Lung (tissue), 12 donors: ENCODE measurements around the gene KCNC3. TPM values are rescaled to one million over a fixed set of nuclear protein-coding genes. Genes with fewer than 3 reads are reported as not detected.

Source experiments
- ATAC-seq: fragments of 200-7000 bp; cut with Tn5 transposase; one replicate; pipeline ENCODE4 v1.9.1; 2020; ENCODE audit warnings: moderate number of reproducible peaks; ENCODE audit not compliant: insufficient read depth, low FRiP score
- DNase-seq, 3 donors: peaks; one replicate each; pipeline ENCODE4 v3.0.0-alpha.2; 2013 to 2017
- H3K27ac ChIP-seq, 2 donors: one replicate each; pipeline ENCODE4 v1.5.1; 2013; ENCODE audit warnings: mild to moderate bottlenecking in 2 of 2, moderate library complexity in 2 of 2, control low read depth in 1 of 2, inconsistent platforms in 1 of 2, low read depth in 1 of 2, low read length in 1 of 2
- H3K27me3 ChIP-seq, 3 donors: one replicate each; pipeline ENCODE4 v1.5.1; 2013; ENCODE audit warnings: low read length in 2 of 3; ENCODE audit not compliant: control insufficient read depth in 3 of 3, insufficient read depth in 3 of 3
- H3K36me3 ChIP-seq, 4 donors: one replicate each; pipeline ENCODE4 v1.5.1; 2013; ENCODE audit warnings: low read length in 4 of 4, mild to moderate bottlenecking in 1 of 4, moderate library complexity in 1 of 4; ENCODE audit not compliant: control insufficient read depth in 4 of 4, insufficient read depth in 4 of 4
- H3K4me1 ChIP-seq, 5 donors: one replicate each; pipeline ENCODE4 v1.5.1; 2013; ENCODE audit warnings: low read length in 5 of 5, mild to moderate bottlenecking in 2 of 5, moderate library complexity in 1 of 5; ENCODE audit not compliant: control insufficient read depth in 5 of 5, insufficient read depth in 5 of 5
- H3K4me3 ChIP-seq: one replicate; pipeline ENCODE4 v1.5.1; 2013; ENCODE audit warnings: mild to moderate bottlenecking, control low read depth, moderate library complexity
- H3K9ac ChIP-seq, 2 donors: one replicate each; pipeline ENCODE4 v1.5.1; 2013; ENCODE audit warnings: low read length in 2 of 2, control low read depth in 1 of 2; ENCODE audit not compliant: insufficient read depth in 1 of 2
- H3K9me3 ChIP-seq, 4 donors: one replicate each; pipeline ENCODE4 v1.5.1; 2013; ENCODE audit warnings: low read length in 3 of 4, mild to moderate bottlenecking in 1 of 4, moderate library complexity in 1 of 4; ENCODE audit not compliant: control insufficient read depth in 4 of 4, insufficient read depth in 3 of 4
- WGBS, 2 donors: extraction: QIAGEN DNeasy Blood & Tissue Kit; methylation state at CpG; one replicate each; pipeline ENCODE4 v1.1.7; 2013; 5-methylcytosine and 5-hydroxymethylcytosine counted together
- polyA plus RNA-seq, 2 donors: library from polyadenylated mRNA; stranded (reverse); fragments of 200-250 nt; gene quantifications; one replicate each; pipeline ENCODE4 v1.2.1, GENCODE V29; 2013
- total RNA-seq, 2 donors: library from RNA; depleted of rRNA in 1 of 2; stranded (reverse); fragments of >200 nt in 1 of 2; gene quantifications; one replicate each; pipeline ENCODE4 v1.2.1, GENCODE V29; 2014 to 2021
- TF ChIP-seq, protein P1 (sequence below): IDR thresholded peaks from 2 replicates; pipeline ENCODE4 v1.5.1; 2012; ENCODE audit warnings: mild to moderate bottlenecking; ENCODE audit errors: control extremely low read depth, extremely low read depth
- donor health status: control.
- donor health status: control.
- donor health status: Bipolar disorder and iron deficiency.
- donor health status: healthy.
- donor health status: DM: yes; HTN: yes; CAD: no.

Gene KCNC3
- total and polyA plus RNA-seq, 4 donors = 2.6 to 13.2 (median 5.2) TPM

DNA sequence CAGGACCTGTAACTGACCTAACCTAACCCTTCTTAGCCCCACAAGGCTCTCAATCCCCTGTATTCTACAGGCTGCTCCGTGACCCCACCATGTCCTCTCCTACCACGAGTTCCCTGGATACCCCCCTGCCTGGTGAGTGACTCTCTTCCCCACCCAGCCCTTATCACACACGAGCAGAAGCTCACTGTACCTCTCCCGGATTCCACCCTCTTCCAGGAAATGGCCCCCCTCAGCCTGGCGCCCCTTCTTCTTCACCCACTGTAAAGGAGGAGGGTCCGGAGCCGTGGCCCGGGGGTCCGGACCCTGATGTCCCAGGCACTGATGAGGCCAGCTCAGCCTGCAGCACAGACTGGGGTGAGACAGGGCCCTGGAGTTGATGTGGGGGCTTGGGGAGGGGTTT lies 48.3 kb upstream of the KCNC3 start:
- no peak for DNase-seq
- Histone ChIP-seq H3K9ac (no peak overlapping the region), H3K27ac (no peak overlapping the region), H3K36me3 (peaks cover 10 to 48% (median 18%) of the 10 kb centered on the region in 4 donors), H3K9me3 (no peaks in the 10 kb centered on the region), H3K27me3 (no peaks in the 10 kb centered on the region), H3K4me3 (no peak overlapping the region), H3K4me1 (peaks cover 0 to 22% (median 0%) of the 10 kb centered on the region in 5 donors)
- TF ChIP-seq, protein P1, sequence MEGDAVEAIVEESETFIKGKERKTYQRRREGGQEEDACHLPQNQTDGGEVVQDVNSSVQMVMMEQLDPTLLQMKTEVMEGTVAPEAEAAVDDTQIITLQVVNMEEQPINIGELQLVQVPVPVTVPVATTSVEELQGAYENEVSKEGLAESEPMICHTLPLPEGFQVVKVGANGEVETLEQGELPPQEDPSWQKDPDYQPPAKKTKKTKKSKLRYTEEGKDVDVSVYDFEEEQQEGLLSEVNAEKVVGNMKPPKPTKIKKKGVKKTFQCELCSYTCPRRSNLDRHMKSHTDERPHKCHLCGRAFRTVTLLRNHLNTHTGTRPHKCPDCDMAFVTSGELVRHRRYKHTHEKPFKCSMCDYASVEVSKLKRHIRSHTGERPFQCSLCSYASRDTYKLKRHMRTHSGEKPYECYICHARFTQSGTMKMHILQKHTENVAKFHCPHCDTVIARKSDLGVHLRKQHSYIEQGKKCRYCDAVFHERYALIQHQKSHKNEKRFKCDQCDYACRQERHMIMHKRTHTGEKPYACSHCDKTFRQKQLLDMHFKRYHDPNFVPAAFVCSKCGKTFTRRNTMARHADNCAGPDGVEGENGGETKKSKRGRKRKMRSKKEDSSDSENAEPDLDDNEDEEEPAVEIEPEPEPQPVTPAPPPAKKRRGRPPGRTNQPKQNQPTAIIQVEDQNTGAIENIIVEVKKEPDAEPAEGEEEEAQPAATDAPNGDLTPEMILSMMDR = no peak
- 73 to 75% methylated on average over 9 of the region's 9 CpGs for WGBS, 2 donors
- no peak for ATAC-seq

DNA sequence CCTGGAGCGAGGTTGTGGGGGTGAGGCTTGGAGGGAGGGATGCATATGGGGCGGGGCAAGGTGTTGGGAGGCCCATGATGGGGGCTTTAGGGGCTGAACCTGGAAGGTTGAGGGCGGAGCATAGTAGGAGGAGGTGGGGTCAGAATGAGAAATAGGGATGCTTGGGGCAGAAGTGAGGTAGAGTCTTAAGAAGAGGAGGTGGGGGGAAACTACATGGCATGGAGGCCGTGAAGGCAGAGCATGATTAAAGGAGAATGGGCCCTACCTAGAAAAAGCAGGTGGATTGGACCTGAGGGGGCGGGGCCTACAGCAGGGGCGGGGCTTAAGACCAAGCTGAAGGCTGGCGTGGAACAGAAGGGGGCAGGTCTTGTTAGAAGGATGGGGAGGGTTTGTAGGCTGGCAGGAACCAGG lies 47.9 kb upstream of the KCNC3 start:
- Histone ChIP-seq H3K4me1 (peaks cover 0 to 22% (median 1%) of the 10 kb centered on the region in 5 donors), H3K27me3 (no peaks in the 10 kb centered on the region), H3K9me3 (no peaks in the 10 kb centered on the region), H3K27ac (no peak overlapping the region), H3K4me3 (no peak overlapping the region), H3K36me3 (peaks cover 10 to 43% (median 18%) of the 10 kb centered on the region in 4 donors), H3K9ac (no peak overlapping the region)
- ATAC-seq = no peak
- TF ChIP-seq, protein P1 = no peak
- 55 to 65% methylated on average over 7 of the region's 7 CpGs for WGBS, 2 donors
- no peak for DNase-seq

DNA sequence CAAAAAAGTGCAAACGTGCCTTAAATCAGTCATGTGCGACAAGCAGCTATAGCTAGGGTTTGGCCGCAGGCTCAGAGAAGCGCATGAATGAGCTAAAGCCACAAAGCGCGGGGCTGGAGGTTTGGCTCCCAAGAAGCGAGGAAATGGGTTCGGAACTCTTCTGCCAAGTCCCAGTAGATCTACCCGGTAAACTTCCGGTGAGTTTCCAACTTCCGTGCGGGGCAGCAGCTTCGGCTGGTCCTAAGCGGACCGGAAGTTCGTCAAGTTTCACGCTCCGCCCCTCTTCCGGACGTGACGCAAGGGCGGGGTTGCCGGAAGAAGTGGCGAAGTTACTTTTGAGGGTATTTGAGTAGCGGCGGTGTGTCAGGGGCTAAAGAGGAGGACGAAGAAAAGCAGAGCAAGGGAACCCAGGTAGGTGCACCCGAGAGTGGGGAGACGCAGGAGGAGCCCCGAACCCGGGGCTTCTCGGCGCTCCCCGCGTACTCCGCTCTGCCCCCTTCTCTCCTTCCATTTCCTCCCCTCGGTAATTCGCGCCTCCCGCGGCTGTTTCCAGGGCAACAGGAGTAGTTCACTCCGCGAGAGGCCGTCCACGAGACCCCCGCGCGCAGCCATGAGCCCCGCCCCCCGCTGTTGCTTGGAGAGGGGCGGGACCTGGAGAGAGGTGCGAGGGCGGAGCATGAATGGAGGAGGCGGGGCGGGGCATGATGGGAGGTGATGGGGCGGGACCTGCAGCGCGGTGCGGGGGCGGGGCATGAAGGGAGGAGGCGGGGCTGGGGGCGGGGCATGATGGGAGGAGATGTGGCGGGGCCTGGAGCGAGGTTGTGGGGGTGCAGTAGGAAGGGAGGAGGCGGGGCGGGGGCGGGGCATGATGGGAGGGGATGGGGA lies 47.2 kb upstream of the KCNC3 start, which contains the start of gene NR1H2:
TSS of gene NR1H2 (plus strand) at position 292 of the 885 bp plus-strand sequence. CDS start 1,149 bp downstream, outside the sequence.
- Histone ChIP-seq H3K4me3 (peak within 1 kb of the TSS; percentile 80), H3K27me3 (no peaks in the 10 kb centered on the region), H3K27ac (peak within 1 kb of the TSS; percentile 98), H3K36me3 (peaks cover 3 to 37% (median 16%) of the 10 kb centered on the region in 4 donors), H3K4me1 (peaks cover 0 to 22% (median 2%) of the 10 kb centered on the region in 5 donors), H3K9me3 (no peaks in the 10 kb centered on the region), H3K9ac (peak within 1 kb of the TSS; percentile 77 to 89)
- ATAC-seq (peak; percentile 91), DNase-seq (peak; percentile 96 to 99 (median 98))
- TF ChIP-seq, protein P1 = no peak
- WGBS, 2 donors = 2% methylated on average over 61 to 67 of the region's 67 CpGs
